NB4 (cell line): ENCODE measurements around the gene TNFRSF17.

Experiments
- DNase-seq: peaks from one replicate; pipeline ENCODE4 v3.0.0; 2010; ENCODE audit warnings: low read depth
- H3K4me3 ChIP-seq: one replicate; pipeline ENCODE4 v1.5.1; 2011; ENCODE audit warnings: mild to moderate bottlenecking, low read depth, low read length, moderate library complexity
- MAX ChIP-seq: IDR thresholded peaks from 2 replicates; pipeline ENCODE4 v1.6.1; 2011; ENCODE audit warnings: low read depth, low read length
- MYC ChIP-seq: IDR thresholded peaks from 2 replicates; pipeline ENCODE4 v1.6.1; 2011; ENCODE audit warnings: low read depth, low read length
- POLR2A ChIP-seq: IDR thresholded peaks from 2 replicates; pipeline ENCODE4 v1.6.1; 2011; ENCODE audit warnings: mild to moderate bottlenecking; ENCODE audit not compliant: insufficient read length; ENCODE audit errors: extremely low read depth
- TF ChIP-seq, protein P1 (sequence below): IDR thresholded peaks from one replicate; pipeline ENCODE4 v1.5.1; 2012; ENCODE audit warnings: low read depth, low read length

The TNFRSF17 gene

DNA sequence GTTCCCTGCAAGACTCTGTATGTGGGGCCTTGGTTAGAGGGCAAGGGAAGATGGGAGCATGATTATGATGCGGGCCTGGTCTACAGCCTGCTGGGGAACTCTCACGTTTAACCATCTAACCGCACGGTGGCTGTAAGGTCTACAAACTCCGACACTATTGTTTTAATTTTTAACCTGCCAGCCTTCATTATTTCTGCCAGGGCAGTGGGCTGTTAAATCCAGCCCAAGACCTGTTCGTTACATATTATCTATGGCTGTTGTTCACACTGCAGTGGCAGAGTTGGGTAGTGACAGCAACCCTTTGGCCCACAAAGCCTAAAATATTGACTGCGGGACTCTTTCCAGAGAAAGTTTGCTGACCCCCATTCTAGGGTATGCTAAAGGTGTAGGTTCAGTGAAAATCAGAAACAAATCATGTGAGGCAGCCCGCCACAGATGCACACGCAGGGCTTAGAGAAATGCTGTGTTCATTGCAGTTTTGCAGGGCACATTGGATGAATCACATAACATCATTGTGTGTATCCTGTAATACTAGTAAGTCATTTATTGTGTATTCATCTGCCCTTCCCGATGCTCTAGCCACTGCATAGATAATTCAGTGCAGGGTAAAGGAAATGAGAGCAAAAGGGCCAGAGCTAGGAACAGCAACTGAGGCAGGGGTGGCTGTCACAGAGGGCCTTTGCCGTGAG lies 25.8 kb downstream of the TNFRSF17 start:
- TF ChIP-seq POLR2A (no peak), MYC (no peak), MAX (no peak)
- TF ChIP-seq, protein P1, sequence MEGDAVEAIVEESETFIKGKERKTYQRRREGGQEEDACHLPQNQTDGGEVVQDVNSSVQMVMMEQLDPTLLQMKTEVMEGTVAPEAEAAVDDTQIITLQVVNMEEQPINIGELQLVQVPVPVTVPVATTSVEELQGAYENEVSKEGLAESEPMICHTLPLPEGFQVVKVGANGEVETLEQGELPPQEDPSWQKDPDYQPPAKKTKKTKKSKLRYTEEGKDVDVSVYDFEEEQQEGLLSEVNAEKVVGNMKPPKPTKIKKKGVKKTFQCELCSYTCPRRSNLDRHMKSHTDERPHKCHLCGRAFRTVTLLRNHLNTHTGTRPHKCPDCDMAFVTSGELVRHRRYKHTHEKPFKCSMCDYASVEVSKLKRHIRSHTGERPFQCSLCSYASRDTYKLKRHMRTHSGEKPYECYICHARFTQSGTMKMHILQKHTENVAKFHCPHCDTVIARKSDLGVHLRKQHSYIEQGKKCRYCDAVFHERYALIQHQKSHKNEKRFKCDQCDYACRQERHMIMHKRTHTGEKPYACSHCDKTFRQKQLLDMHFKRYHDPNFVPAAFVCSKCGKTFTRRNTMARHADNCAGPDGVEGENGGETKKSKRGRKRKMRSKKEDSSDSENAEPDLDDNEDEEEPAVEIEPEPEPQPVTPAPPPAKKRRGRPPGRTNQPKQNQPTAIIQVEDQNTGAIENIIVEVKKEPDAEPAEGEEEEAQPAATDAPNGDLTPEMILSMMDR = no peak
- H3K4me3 ChIP-seq = no peak overlapping the region
- DNase-seq = no peak

GRCh38 chr16:11992008-11992584 lies 27.1 kb downstream of the TNFRSF17 start:
- H3K4me3 ChIP-seq = no peak overlapping the region
- peak; percentile 59 for DNase-seq
- TF ChIP-seq MYC = no peak
- TF ChIP-seq MAX = no peak
- no peak for TF ChIP-seq POLR2A
- TF ChIP-seq, protein P1 = no peak

DNA sequence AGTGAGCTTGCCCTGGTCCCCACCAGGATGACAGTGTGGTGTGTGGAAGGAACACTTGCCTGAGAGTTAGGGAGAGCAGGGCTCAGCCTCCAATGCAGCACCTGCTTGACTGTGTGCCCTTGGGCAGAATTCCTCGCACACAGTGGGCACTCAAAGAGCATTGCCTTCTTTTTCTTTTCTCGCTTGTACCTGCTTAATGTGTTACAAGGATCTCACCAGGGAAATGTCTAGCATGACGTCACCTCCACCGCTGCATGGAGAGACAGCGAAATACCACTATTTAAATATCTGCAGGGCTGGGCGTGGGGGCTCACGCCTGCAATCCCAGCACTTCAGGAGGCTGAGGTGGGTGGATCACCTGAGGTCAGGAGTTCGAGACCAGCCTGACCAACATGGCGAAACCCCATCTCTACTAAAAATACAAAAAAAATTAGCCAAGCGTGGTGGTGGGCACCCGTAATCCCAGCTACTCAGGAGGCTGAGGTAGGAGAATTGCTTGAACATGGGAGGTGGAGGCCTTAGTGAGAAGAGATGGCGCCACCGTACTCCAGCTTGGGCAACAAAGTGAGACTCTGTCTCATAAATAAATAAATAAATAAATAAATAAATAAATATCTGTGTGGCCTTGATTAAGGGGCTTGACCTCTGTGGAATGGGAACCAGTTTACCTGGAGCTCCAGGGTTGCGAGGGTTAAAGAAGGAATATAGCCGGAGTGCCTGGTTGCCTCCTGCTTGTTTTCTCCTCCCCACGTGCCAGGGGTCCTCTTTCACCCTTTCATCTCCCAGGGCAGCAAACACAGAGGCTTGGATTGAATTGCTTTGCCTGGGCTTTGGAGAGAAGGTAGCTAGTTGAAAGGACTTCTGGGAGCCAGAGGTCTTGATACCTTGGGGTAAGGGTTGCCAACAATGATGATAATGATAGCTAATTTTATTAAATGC lies 27.8 kb downstream of the TNFRSF17 start:
- no peak for TF ChIP-seq MYC
- H3K4me3 ChIP-seq = no peak overlapping the region
- no peak for DNase-seq

DNA sequence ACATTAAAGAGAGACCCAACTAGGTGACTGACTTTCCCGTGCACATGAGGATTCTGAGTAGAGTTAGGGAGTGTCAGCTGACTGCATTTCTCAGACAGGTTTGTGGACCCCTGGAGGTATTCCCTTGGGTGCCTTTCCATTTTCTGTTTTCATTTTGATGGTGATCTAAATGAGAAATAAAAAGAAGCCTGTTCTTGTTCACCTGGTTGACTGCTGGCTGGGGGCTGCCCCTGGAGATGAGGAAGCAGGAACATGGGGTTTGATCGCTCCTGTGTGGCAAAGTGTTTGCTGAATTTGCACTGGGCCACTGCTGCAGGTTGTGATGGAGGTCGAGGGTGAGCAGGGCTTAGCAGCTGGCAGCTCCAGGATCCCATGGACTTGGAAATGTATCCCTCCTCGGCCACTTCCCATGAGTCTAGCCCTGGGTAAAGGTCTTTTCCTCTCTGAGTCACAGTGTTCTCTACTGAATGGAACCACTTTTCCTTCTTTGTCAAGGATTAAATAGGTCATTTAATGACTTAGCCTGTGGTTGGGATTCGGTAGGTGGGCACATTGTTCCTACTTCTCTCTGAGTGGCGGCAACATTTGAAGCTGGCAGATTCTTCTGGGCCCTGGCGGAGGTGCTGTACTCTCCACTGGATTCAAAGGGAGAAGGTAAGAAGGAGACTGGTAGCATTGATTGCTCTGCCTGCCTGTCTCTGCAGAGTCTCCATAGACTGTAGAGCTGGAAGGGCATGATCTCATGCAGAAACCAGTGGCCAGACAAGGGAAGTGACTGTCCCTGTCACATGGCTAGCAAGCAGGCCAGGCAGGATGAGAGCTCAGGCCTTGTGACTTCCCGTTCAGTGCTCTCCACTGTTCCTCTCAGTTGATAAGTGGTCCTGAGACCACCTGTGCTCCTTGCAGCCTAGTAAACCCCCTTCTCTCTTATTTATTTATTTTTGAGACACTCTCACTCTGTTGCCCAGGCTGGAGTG lies 29.4 kb downstream of the TNFRSF17 start:
- no peak overlapping the region for H3K4me3 ChIP-seq
- DNase-seq = peak; percentile 47
- peak; percentile 53; the same call in 1 of the 2 replicates for TF ChIP-seq MYC
- TF ChIP-seq MAX = peak; percentile 74
- TF ChIP-seq POLR2A = no peak
- TF ChIP-seq, protein P1 = no peak

DNA sequence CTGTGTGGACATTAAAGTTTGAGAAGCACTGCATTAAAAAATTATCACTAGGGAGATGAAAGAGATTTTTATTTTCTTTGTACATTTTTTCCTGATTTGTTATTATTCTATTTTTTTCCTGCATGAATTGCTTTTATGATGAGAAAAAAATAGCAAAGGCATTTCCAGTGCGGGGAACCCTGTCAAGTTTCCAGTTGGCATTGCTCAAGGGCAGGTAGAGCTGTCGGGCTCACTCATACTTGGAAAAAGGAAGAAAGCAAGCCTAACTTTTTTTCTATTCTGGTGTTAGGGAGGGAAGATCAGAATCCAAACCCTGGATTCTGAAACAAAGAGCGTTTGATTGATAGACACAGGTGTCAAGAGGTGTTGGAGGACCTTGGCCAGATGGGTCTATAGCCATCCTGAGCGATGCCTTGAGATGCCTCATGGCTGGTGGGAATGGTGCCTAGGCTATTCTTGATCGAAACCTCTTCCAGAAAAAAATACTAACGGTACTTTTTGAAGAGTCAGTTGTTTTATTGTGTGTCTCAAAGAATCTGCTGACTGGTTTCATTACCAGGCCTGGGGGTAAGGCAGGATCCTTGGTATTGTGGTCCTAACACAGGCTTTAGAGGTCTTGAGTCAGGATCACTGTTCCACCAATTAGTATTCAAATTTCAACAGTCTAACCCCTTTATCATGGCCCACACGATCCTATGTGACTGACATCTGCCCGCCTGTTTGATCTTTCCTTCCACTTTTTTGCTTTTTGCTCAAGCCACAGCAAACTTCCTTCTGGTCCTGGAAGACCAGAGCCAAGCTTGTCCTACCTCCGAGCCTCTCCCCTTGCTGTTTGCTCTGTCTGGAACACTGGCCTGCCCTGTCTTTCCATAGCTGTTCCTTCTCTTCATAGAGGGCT lies 31.7 kb downstream of the TNFRSF17 start:
- no peak for DNase-seq
- no peak for TF ChIP-seq POLR2A
- no peak for TF ChIP-seq MYC
- TF ChIP-seq, protein P1 = no peak
- TF ChIP-seq MAX = no peak
- no peak overlapping the region for H3K4me3 ChIP-seq
